NB4 (cell line): Measurements from ENCODE around the gene LCA5.
A peak's percentile ranks its signal among the peaks of the same experiment; 100 is the strongest.

Source experiments
- DNase-seq: peaks from one replicate; pipeline ENCODE4 v3.0.0; 2010; ENCODE audit warnings: low read depth
- H3K4me3 ChIP-seq: one replicate; pipeline ENCODE4 v1.5.1; 2011; ENCODE audit warnings: mild to moderate bottlenecking, low read depth, low read length, moderate library complexity
- MYC ChIP-seq: IDR thresholded peaks from 2 replicates; pipeline ENCODE4 v1.6.1; 2011; ENCODE audit warnings: low read depth, low read length
- POLR2A ChIP-seq: IDR thresholded peaks from 2 replicates; pipeline ENCODE4 v1.6.1; 2011; ENCODE audit warnings: mild to moderate bottlenecking; ENCODE audit not compliant: insufficient read length; ENCODE audit errors: extremely low read depth
- TF ChIP-seq, protein P1 (sequence below): IDR thresholded peaks from 2 replicates; pipeline ENCODE4 v1.6.1; 2011; ENCODE audit warnings: low read depth, low read length
- TF ChIP-seq, protein P2 (sequence below): IDR thresholded peaks from one replicate; pipeline ENCODE4 v1.5.1; 2012; ENCODE audit warnings: low read depth, low read length

The LCA5 gene

DNA sequence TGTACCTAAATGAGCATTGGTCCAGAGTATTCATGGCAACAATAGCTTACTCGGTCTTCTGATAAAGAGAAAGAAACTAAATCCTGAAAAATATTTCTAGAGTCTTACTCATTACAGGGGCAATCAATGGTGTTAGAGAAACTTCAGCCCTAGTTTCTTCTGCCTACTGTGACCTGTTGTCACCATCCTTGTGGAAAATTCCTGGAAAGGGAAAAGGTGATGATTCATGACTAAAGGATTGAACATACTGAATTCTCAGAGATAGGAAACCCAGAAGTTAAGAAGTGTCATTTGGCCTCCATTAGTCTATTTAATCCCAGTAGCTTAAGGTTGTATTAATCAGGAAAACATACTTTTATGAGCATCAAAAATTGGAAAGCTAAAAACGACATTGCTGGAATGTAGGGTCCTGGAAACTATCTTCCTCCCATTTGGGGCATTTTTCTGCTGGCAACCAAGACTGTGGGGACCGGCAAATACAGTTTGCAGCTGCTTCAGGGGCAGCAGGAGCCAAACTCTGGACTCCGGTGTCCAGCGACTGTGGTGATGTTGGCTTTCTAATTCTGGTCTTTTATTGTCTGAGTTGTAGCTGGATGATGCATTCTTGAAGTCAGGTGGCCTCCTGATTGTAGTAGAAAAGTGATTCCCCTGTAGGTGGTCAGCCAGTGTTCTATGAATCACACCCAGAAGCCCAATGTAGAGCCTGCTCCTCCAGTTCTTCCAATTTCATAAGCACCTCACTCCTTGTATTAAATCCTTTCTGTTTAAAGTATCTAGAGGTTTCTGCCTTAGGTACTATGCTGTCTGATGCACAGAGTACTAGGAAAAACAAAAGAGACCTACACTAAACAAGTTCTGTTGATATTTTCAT lies 67.6 kb downstream of the LCA5 start:
- H3K4me3 ChIP-seq = no peak overlapping the region
- no peak for DNase-seq
- no peak for TF ChIP-seq MYC
- no peak for TF ChIP-seq POLR2A
- TF ChIP-seq, protein P1, sequence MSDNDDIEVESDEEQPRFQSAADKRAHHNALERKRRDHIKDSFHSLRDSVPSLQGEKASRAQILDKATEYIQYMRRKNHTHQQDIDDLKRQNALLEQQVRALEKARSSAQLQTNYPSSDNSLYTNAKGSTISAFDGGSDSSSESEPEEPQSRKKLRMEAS = no peak
- TF ChIP-seq, protein P2, sequence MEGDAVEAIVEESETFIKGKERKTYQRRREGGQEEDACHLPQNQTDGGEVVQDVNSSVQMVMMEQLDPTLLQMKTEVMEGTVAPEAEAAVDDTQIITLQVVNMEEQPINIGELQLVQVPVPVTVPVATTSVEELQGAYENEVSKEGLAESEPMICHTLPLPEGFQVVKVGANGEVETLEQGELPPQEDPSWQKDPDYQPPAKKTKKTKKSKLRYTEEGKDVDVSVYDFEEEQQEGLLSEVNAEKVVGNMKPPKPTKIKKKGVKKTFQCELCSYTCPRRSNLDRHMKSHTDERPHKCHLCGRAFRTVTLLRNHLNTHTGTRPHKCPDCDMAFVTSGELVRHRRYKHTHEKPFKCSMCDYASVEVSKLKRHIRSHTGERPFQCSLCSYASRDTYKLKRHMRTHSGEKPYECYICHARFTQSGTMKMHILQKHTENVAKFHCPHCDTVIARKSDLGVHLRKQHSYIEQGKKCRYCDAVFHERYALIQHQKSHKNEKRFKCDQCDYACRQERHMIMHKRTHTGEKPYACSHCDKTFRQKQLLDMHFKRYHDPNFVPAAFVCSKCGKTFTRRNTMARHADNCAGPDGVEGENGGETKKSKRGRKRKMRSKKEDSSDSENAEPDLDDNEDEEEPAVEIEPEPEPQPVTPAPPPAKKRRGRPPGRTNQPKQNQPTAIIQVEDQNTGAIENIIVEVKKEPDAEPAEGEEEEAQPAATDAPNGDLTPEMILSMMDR = no peak

DNA sequence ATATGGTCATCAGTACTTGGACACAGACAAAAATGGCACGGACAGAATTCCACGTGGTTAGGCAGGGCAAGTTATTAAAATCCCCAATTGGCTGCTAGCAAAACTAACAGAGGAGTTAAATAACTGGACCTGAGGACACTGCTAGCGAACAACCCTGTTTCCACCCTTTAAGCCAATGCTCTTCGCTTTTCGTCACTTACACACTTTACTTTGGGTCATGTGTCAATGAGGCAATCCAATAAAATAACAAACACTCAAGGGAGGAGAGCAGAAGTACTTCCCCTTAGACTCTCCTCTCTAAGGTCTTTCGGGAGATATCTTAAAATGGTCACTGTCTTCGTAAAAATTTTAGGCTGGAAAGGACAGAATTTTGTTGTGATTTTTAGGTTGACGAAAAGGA lies 68.6 kb downstream of the LCA5 start:
- no peak overlapping the region for H3K4me3 ChIP-seq
- TF ChIP-seq, protein P1 = 0 out of 2 replicates have a peak, but pooled peaks have one; percentile 22
- TF ChIP-seq, protein P2 = no peak
- DNase-seq = peak; percentile 10

DNA sequence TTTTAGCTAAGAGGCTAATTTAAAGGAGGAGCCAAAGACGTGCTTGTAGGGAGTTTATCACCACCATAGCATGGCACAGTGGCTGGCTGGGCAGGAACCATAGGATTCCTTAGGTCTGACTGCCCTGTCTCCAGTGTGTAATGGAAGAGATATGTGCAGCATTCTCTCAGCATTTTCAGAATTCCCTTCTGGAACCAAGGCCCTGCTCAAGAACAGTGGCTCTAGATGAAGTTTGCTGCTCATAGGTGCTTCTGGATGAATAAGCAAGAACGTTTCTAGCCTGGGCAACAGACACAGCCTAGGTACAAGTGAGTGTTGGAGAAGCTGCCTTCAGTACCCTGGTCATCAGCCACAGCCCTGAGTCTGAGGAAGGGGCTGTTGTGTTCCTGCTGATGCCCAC lies 69.1 kb downstream of the LCA5 start:
- TF ChIP-seq, protein P1 = no peak
- no peak for TF ChIP-seq POLR2A
- no peak overlapping the region for H3K4me3 ChIP-seq
- DNase-seq = no peak

DNA sequence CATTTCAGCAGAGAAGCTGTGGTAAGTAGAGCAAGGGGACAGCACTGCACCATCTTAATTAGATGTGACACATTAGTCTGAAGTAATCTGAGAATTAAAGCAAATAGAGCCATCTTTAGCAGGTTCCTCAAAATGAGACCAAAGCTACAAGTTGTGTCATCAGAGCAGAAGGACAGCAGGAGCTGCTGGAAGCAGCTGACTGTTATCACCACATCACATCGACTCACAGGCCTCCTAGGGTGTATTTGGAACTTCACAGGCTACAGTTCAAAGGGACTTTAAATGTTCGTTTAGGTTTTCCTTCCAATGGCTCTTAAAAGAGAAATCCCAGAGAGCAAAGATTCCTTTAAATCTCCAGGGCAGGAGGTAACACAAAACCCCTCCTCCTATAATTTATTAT lies 69.5 kb downstream of the LCA5 start:
- TF ChIP-seq MYC = no peak
- TF ChIP-seq, protein P1 = no peak
- TF ChIP-seq POLR2A = no peak
- TF ChIP-seq, protein P2 = no peak
- peak; percentile 16 for DNase-seq
- H3K4me3 ChIP-seq = no peak overlapping the region

DNA sequence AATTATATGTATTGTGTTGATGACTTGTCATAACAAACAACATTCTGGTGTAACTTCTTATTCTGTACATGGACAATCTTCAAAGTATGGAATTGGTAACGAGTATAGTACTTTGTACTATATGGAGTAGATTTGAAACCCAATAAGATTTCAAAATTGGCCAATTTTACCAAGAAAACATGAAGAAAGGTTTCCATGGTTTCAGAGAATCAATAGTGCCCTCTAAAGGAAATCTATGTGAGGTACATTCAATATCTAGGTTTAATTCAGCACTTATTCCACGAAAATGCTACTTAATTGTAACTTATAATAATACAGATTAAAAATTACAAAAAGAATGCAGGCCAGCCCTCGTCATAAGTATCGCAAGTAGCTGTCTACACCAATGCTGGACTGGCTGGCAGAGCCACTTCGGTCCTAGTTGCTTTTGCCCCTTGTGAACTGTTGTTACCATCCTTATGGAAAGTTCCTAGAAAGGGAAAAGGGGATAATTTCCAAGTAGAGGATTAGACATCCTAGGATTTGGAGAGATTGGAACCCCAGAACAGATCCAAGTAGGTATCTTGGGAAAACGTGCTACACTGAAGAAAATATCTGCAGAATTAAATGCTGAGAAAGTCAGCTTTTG lies 70.9 kb downstream of the LCA5 start:
- TF ChIP-seq, protein P2 = peak; percentile 2
- TF ChIP-seq MYC = no peak
- no peak overlapping the region for H3K4me3 ChIP-seq
- DNase-seq = peak; percentile 35

DNA sequence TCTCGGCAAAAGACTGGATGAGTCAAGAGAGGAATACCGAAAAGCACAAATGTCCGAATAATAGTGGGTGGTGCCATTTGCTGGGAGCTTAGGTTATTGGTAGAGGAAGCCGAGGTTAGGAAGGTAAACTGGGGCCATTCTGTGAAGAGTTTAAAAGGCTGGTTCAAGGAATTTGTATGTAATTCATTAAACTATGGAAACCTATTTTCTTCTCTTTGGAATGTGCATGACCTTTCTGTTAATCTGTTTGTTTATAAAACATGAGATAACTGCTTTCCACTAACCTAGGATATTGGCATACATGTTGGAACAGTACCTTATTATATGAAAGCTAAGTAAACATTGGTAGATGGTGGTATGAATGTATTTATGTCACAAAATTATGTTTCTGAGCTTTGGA lies 71.8 kb downstream of the LCA5 start:
- H3K4me3 ChIP-seq = no peak overlapping the region
- TF ChIP-seq, protein P2 = no peak
- TF ChIP-seq POLR2A = no peak
- TF ChIP-seq, protein P1 = no peak
- no peak for TF ChIP-seq MYC
- DNase-seq = no peak
